ENCODE results near the gene ARHGAP29. TPM values are rescaled to one million over a fixed set of nuclear protein-coding genes. Genes with fewer than 3 reads are reported as not detected.

The ARHGAP29 gene
- total RNA-seq, 2 experiments from 2014 or later, result not detected

DNA sequence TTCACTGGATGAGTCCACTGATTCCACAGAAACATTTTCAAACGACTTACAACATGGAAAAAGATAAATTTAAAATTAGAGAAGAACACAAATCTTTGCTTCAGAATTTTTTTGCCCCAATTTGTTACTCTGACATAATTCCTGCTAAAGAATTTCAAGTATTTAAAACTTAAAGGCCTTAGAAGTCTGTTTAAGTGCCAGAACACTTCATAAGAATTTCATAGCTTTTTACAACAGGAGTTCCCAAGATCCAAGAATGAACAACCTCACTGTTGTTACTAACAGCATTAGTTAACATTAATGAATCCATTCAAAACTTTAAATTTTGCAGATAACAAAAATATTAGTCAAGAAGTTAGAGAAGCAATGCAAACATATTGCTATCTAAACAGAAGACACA is 31.7 kb downstream of the ARHGAP29 start:
- H3K27ac Mint-ChIP-seq, result no peak overlapping the region
- H3K4me3 Mint-ChIP-seq, result no peak overlapping the region
- ATAC-seq (no peak), DNase-seq (no peak)
- no peaks in the 10 kb centered on the region for H3K4me1 Mint-ChIP-seq (ENCODE audit: low read depth)
- H3K36me3 Mint-ChIP-seq (ENCODE audit: low read depth), result no peaks in the 10 kb centered on the region
- TF ChIP-seq, protein P1, sequence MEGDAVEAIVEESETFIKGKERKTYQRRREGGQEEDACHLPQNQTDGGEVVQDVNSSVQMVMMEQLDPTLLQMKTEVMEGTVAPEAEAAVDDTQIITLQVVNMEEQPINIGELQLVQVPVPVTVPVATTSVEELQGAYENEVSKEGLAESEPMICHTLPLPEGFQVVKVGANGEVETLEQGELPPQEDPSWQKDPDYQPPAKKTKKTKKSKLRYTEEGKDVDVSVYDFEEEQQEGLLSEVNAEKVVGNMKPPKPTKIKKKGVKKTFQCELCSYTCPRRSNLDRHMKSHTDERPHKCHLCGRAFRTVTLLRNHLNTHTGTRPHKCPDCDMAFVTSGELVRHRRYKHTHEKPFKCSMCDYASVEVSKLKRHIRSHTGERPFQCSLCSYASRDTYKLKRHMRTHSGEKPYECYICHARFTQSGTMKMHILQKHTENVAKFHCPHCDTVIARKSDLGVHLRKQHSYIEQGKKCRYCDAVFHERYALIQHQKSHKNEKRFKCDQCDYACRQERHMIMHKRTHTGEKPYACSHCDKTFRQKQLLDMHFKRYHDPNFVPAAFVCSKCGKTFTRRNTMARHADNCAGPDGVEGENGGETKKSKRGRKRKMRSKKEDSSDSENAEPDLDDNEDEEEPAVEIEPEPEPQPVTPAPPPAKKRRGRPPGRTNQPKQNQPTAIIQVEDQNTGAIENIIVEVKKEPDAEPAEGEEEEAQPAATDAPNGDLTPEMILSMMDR (IDR thresholded peaks at IDR 0.05), result no peak
- intact Hi-C loops (cut with micrococcal nuclease), result no loop called here
- H3K9me3 Mint-ChIP-seq, result no peaks in the 10 kb centered on the region
- peaks cover 3% of the 10 kb centered on the region for H3K27me3 Mint-ChIP-seq
- POLR2A ChIA-PET, result no interaction called here
- CTCF ChIA-PET, result no interaction called here

DNA sequence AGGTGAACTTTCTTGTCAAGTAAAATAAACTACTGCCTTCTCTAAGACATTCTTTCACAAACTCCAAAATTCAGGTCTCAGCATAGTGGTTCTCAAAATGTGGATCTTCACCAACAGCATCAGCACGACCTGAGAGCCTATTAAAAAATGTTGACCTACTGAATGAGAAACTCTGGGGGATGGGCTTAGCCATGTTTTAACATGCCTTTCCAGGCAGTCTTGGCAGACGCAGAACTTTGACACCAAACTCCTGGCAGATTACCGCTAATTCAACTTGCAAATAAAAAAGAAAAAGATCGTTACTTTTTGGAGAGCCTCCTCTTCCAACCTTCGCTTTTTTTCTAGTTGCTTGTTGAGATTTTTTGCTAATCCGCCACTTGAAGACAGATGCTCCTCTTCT is 35.1 kb downstream of the ARHGAP29 start:
- Mint-ChIP-seq H3K4me3 (no peak overlapping the region), H3K4me1 (ENCODE audit: low read depth) (no peaks in the 10 kb centered on the region), H3K27ac (no peak overlapping the region), H3K9me3 (no peaks in the 10 kb centered on the region), H3K36me3 (ENCODE audit: low read depth) (no peaks in the 10 kb centered on the region), H3K27me3 (peaks cover 5% of the 10 kb centered on the region)
- ChIA-PET CTCF (no interaction called here), POLR2A (no interaction called here)
- intact Hi-C loops (cut with micrococcal nuclease), result no loop called here
- TF ChIP-seq, protein P1 (IDR thresholded peaks at IDR 0.05), result no peak
- DNase-seq (no peak), ATAC-seq (no peak)

DNA sequence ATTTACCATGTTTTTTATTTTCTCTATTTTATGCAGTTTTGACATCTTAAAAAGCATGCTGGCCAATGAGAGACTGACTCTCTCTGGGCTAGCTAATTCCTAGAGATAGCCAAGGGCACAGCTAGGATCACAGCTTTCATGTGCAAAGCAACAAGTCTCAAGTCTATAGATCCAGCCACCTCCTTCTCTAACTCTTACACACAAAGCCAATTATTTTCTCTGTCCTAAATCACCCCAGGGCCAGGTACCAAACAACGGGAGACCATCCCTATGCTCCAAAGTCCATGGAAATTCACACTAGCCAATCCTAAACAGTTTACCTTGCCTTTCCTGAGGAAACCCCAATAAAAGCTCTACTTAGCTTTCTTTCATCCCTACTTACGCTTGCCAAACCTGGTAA is 38.0 kb downstream of the ARHGAP29 start:
- H3K4me3 Mint-ChIP-seq, result no peak overlapping the region
- ChIA-PET CTCF (no interaction called here), POLR2A (no interaction called here)
- DNase-seq (no peak), ATAC-seq (no peak)
- H3K27me3 Mint-ChIP-seq, result peaks cover 7% of the 10 kb centered on the region
- H3K36me3 Mint-ChIP-seq (ENCODE audit: low read depth), result no peaks in the 10 kb centered on the region
- H3K4me1 Mint-ChIP-seq (ENCODE audit: low read depth), result no peaks in the 10 kb centered on the region
- no peak overlapping the region for H3K27ac Mint-ChIP-seq
- TF ChIP-seq, protein P1 (IDR thresholded peaks at IDR 0.05), result no peak
- intact Hi-C loops (cut with micrococcal nuclease), result no loop called here
- H3K9me3 Mint-ChIP-seq, result no peaks in the 10 kb centered on the region

DNA sequence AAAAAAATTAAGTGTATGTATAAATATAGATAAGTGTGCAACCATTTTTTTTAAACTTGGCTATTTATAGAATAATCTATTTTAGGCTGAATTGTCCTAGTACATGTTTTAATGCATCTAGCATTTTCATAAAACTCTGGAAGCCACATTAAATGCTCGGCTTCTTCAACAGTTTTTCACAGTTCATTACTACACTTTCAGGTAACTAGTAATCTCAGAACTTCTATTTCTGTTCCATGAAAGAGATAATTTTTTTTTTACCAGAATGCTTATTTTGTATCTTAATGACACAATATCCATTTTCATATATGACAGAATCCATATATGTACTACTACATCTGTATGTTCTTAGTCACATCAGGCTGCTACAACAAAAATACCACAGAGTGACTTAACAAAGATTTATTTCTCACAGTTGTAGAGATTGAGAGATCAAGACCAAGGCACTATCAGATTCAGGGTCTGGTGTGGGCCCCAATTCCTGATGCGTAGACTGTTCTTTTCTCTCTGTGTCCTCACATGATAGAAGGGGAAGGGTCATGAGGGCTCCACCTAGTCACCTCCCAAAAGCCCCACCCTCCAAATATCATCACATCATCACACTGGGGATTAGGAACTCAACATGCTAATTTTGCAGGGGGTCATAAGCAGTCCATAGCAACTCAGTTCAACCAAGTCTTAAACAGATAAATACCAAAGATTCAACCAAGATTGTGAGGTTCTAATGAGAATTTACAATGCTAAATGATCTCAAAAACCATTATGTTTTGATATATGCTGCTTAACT is 43.1 kb downstream of the ARHGAP29 start:
- DNase-seq (no peak), ATAC-seq (no peak)
- H3K4me3 Mint-ChIP-seq, result no peak overlapping the region
- CTCF ChIA-PET, result no interaction called here
- no peak overlapping the region for H3K27ac Mint-ChIP-seq
- POLR2A ChIA-PET, result no interaction called here
- H3K9me3 Mint-ChIP-seq, result no peaks in the 10 kb centered on the region
- intact Hi-C loops (cut with micrococcal nuclease), result no loop called here
- H3K36me3 Mint-ChIP-seq (ENCODE audit: low read depth), result no peaks in the 10 kb centered on the region
- H3K27me3 Mint-ChIP-seq, result peaks cover 12% of the 10 kb centered on the region
- TF ChIP-seq, protein P1 (IDR thresholded peaks at IDR 0.05), result no peak
- H3K4me1 Mint-ChIP-seq (ENCODE audit: low read depth), result no peaks in the 10 kb centered on the region

DNA sequence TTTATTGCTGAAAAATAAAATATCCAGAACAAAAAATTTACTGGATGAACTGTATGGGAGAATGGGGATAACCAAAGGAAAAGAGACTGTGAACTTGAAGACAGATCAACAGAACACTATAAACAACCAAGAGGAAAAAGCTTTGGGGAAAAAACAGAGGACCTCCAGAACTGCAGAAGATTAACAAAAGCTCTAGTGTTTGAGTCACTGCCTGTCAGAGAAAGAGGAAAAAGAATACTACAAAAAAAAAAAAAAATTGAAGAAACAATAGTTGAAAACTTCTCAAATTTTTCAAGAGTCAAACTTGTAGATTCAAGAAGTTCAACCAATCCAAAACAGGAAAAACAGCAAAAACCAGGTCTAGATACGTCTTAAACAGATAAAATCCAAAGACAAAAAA is 44.3 kb downstream of the ARHGAP29 start:
- CTCF ChIA-PET, result no interaction called here

More for the DNA sequence above, 44.3 kb downstream of the ARHGAP29 start:
- Mint-ChIP-seq H3K27me3 (peaks cover 9% of the 10 kb centered on the region), H3K27ac (no peak overlapping the region), H3K4me1 (ENCODE audit: low read depth) (no peaks in the 10 kb centered on the region), H3K4me3 (no peak overlapping the region), H3K9me3 (no peaks in the 10 kb centered on the region), H3K36me3 (ENCODE audit: low read depth) (no peaks in the 10 kb centered on the region)
- POLR2A ChIA-PET, result no interaction called here
- DNase-seq, result no peak
- intact Hi-C loops (cut with micrococcal nuclease), result no loop called here
- TF ChIP-seq, protein P1 (IDR thresholded peaks at IDR 0.05), result no peak
- ATAC-seq, result no peak
